DND-41 (cell line): Measurements from ENCODE around the gene ARHGAP26.

Experiments
- EZH2 ChIP-seq: IDR thresholded peaks from 3 replicates; pipeline ENCODE4 v1.6.1; 2012; ENCODE audit warnings: borderline replicate concordance, low read depth, mild to moderate bottlenecking, moderate library complexity, low read length, inconsistent platforms; ENCODE audit not compliant: severe bottlenecking
- TF ChIP-seq, protein P1 (sequence below): IDR thresholded peaks from 2 replicates; pipeline ENCODE4 v1.5.1; 2012; ENCODE audit warnings: borderline replicate concordance, low read length, moderate library complexity, mild to moderate bottlenecking; ENCODE audit not compliant: poor library complexity, severe bottlenecking; ENCODE audit errors: extremely low read depth

DNA sequence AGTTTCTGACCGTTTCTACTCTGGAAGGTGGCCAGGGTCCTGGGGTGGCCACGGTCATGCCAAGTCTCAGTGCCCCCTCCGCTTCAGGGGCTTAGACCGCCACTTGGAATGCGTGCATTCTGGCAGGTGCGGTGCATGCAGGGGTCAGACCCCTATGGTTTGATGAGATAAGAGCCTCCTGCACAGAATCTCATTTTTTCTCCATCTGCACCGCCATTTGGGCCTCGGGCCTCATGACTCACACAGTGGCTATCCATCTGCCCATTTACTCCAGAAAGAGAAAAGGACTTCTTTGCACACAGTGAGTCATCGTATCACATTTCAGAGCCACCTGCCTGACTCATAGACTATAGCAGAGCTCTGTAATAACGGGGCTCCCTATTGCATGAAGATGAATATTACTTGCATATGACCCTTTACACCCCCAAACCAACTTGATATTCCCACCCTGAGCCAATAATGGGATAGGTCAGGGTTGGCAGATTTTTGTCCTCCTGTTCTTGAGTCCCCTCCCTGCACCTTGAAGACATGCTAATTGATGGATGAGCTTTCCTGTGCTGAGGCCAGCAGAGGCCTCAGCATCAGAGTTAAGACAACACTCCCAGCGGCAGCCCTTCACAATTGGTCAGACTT is 475.9 kb downstream of the ARHGAP26 start:
- TF ChIP-seq, protein P1, sequence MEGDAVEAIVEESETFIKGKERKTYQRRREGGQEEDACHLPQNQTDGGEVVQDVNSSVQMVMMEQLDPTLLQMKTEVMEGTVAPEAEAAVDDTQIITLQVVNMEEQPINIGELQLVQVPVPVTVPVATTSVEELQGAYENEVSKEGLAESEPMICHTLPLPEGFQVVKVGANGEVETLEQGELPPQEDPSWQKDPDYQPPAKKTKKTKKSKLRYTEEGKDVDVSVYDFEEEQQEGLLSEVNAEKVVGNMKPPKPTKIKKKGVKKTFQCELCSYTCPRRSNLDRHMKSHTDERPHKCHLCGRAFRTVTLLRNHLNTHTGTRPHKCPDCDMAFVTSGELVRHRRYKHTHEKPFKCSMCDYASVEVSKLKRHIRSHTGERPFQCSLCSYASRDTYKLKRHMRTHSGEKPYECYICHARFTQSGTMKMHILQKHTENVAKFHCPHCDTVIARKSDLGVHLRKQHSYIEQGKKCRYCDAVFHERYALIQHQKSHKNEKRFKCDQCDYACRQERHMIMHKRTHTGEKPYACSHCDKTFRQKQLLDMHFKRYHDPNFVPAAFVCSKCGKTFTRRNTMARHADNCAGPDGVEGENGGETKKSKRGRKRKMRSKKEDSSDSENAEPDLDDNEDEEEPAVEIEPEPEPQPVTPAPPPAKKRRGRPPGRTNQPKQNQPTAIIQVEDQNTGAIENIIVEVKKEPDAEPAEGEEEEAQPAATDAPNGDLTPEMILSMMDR = no peak
- no peak for TF ChIP-seq EZH2
